ENCODE measurements around the gene UNC5B.

DNA sequence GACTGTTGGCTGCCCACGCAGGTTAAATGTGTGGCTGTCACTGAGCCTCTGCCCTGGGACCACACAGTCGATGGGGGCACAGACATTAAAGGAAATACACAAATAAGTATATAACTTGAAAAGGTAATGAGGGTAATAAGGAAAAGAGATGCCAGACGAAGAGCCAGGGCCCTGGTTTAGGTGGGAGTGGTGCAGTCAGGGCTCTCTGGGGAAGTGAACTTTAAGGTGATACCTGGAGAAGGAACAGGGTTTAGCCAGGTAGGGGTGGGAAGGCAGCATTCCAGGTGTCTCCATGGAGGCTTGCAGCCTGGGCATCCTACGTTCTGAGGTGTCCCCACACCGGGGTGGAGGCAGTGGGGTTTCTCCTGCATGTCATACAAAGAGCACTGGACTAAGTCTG lies 50.4 kb downstream of the UNC5B start:
- TF ChIP-seq EZH2 (IDR thresholded peaks at IDR 0.05): no peak
- TF ChIP-seq POLR2AphosphoS5 (IDR thresholded peaks at IDR 0.05; ENCODE audit: borderline replicate concordance, low read depth, low read length): no peak
- no peak for TF ChIP-seq FOXP2 (optimal IDR thresholded peaks at IDR 0.05; ENCODE audit: control extremely low read depth, extremely low read length, insufficient read depth)
